Cardiac septum (tissue), 1 donor: ENCODE measurements around the gene TPD52L2. TPM values are rescaled to one million over a fixed set of nuclear protein-coding genes. Genes with fewer than 3 reads are reported as not detected.

Experiments used
- microRNA-seq: library from miRNA; unstranded; fragments of <30 nt; microRNA quantifications from one replicate; pipeline ENCODE4 v1.2.0, GENCODE V29; 2020
- total RNA-seq: library from RNA; stranded (reverse); fragmentation: NEBNext Ultra II Directional; extraction: Animal tissue kit (Norgen Biotek cat#: 25700); gene quantifications from one replicate; pipeline ENCODE4 v1.2.1, GENCODE V29; 2021
- donor health status: DM: no; HTN: no; CAD: no.

The TPD52L2 gene
- total RNA-seq, 1 donor from 2014 or later: 72.0 TPM

Small RNA genes within 50 kb of the gene (microRNA-seq; reads per million reads assigned to microRNA genes)
- not detected for gene MIR1914
- not detected for gene MIR941-1
- not detected for gene MIR941-2
- gene MIR941-3: not detected
- not detected for gene MIR941-4
- gene MIR941-5: not detected

Other genes starting within 250 kb of the TPD52L2 start
- 6.8 TPM for gene GMEB2, start 238.2 kb upstream of the TPD52L2 start, total RNA-seq
- 8.8 TPM for gene STMN3, start 211.8 kb upstream of the TPD52L2 start, total RNA-seq
- 10.5 TPM for gene RTEL1, start 207.0 kb upstream of the TPD52L2 start, total RNA-seq
- gene TNFRSF6B, start 168.6 kb upstream of the TPD52L2 start, total RNA-seq: not detected
- gene ARFRP1, start 157.3 kb upstream of the TPD52L2 start, total RNA-seq: 40.3 TPM
- 16.7 TPM for gene ZGPAT, start 157.2 kb upstream of the TPD52L2 start, total RNA-seq
- 5.0 TPM for gene LIME1, start 128.6 kb upstream of the TPD52L2 start, total RNA-seq
- gene SLC2A4RG, start 125.5 kb upstream of the TPD52L2 start, total RNA-seq: 67.8 TPM
- gene ZBTB46, start 34.0 kb upstream of the TPD52L2 start, total RNA-seq: 17.4 TPM
- not detected for gene ABHD16B, start 3.8 kb upstream of the TPD52L2 start, total RNA-seq
- 36.1 TPM for gene DNAJC5, start 29.9 kb downstream of the TPD52L2 start, total RNA-seq
- 43.2 TPM for gene UCKL1, start 91.1 kb downstream of the TPD52L2 start, total RNA-seq
- gene ZNF512B, start 104.7 kb downstream of the TPD52L2 start, total RNA-seq: 12.8 TPM
- 4.0 TPM for gene SAMD10, start 114.4 kb downstream of the TPD52L2 start, total RNA-seq
- 47.5 TPM for gene PRPF6, start 115.9 kb downstream of the TPD52L2 start, total RNA-seq
- gene C20orf204, start 170.9 kb downstream of the TPD52L2 start, total RNA-seq: 0.86 TPM
- 67.0 TPM for gene SOX18, start 184.4 kb downstream of the TPD52L2 start, total RNA-seq
- gene TCEA2, start 197.9 kb downstream of the TPD52L2 start, total RNA-seq: 66.0 TPM
- 3.1 TPM for gene RGS19, start 214.2 kb downstream of the TPD52L2 start, total RNA-seq
- gene OPRL1, start 214.8 kb downstream of the TPD52L2 start, total RNA-seq: 0.48 TPM
- not detected for gene LKAAEAR1, start 219.1 kb downstream of the TPD52L2 start, total RNA-seq
- gene NPBWR2, start 242.3 kb downstream of the TPD52L2 start, total RNA-seq: not detected